CD4-positive, alpha-beta T cell treated with Interleukin-15 for 4 hours (primary cell): Measurements from ENCODE around the gene SLC7A6.

ENCODE experiments used
- DNase-seq: peaks from one replicate; pipeline ENCODE4 v3.0.0-alpha.2; 2020; ENCODE audit warnings: low spot score

Gene SLC7A6

DNA sequence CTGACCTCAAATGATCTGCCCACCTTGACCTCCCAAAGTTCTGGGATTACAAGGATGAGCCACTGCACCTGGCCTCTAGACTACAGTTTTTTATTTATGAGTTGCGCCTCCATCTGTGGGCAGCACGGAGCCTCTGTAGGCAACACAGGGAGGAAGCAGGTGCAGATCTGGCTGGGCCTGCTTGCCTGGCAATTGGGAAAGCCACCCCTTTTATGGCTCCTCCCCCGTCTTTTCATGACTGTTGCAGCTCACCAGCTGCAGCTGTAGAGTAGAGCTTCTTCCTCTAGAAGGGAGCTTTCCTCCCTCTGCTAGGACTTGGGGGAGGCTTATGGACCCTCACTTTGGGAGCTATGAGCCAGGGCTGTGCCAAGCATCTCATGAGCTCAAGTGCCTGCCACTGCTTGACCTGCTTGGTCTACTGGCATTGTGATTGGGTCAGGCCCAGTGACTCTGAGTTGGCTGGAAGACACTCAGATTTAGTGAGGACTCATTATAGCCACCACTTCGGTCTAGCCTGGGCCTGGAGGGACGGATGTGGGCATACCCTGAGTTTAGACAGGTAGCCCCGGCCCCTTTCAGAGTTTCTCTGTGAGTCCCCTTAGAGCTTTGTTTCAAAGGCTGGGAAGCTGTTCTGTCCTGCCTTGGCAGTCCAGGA is 6.9 kb upstream of the SLC7A6 start:
- DNase-seq, result no peak

DNA sequence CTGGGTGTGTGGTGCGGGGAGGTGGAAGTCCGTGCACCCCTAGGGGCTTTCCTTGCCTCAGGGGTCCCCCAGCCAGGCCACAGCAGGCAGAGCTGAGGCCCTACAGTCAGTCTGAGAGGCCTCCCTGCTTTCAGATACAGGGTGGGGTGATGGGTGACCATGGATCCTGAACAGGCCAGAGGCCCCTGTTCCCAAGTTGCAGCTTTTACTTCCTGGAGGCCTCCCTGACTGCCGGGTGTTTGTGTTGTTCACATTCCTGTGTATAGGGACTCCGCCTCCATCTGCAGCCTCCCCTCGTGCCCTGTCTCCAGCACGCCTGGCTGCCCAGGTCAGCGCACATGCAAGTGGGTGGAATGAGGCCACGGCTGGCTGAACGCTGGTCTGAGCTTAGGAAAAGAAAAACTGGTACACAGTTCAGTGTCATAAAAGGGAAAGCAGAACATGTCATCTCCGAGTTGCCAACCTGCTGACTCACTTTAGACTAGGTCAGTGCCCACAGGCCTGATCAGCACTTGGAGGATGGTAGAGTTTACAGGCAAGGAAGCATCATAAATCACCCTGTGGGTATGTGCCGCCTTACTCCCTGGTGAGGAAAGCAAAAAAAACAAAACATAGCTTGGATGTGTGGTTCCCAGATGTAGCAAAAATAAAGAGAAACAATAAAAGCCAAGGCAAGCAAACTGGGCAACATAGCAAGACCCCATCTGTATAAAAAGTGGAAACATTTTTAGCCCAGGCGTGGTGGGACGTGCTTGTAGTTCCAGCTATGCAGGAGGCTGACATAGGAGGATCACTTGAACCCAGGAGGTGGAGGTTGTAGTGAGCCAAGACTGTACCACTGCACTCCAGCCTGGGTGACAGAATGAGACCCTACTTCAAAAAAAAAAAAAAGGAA is 6.2 kb upstream of the SLC7A6 start:
- DNase-seq, result no peak

DNA sequence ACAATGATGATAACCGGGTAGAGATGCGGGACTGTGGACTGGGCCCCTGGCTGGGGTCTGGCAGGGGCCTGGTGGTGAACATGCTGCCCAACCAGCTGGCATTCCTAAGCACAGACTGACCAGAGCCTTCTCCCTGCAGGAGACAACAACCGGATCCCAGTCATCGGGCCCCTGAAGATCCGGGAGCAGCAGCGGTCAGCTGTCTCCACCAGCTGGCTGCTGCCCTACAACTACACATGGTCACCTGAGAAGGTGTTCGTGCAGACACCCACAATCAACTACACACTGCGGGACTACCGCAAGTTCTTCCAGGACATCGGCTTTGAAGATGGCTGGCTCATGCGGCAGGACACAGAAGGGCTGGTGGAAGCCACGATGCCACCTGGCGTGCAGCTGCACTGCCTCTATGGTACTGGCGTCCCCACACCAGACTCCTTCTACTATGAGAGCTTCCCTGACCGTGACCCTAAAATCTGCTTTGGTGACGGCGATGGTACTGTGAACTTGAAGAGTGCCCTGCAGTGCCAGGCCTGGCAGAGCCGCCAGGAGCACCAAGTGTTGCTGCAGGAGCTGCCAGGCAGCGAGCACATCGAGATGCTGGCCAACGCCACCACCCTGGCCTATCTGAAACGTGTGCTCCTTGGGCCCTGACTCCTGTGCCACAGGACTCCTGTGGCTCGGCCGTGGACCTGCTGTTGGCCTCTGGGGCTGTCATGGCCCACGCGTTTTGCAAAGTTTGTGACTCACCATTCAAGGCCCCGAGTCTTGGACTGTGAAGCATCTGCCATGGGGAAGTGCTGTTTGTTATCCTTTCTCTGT is 5.1 kb upstream of the SLC7A6 start:
- DNase-seq, result no peak

DNA sequence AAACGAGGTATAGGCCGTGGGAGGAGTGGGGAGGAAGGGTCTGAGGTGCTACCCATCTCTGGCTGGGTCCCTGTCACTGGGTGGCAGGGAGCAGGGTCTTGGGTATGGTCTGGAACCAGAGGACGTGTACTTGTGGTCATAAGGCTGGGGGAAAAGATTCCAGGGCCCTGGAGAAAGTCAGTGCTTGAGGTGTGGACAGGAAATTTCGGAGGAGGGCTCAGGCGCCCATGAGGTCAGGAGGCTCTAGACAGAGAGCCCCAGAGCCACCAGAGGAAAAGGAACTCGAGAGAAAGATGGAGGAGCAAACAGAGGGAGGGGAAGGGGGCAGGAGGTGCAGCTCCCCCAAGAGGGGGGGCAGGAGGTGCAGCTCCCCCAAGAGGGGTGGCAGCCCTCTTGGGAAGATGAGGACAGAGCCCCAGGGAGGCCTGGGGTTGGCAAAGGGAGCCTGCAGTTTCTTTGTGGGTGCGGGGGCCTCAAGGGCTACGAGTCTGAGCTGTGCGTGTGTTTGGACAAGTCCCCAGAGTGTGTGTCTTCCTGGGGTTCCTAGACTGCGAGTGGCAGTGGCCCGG is 683 bp upstream of the SLC7A6 start:
- no peak for DNase-seq

DNA sequence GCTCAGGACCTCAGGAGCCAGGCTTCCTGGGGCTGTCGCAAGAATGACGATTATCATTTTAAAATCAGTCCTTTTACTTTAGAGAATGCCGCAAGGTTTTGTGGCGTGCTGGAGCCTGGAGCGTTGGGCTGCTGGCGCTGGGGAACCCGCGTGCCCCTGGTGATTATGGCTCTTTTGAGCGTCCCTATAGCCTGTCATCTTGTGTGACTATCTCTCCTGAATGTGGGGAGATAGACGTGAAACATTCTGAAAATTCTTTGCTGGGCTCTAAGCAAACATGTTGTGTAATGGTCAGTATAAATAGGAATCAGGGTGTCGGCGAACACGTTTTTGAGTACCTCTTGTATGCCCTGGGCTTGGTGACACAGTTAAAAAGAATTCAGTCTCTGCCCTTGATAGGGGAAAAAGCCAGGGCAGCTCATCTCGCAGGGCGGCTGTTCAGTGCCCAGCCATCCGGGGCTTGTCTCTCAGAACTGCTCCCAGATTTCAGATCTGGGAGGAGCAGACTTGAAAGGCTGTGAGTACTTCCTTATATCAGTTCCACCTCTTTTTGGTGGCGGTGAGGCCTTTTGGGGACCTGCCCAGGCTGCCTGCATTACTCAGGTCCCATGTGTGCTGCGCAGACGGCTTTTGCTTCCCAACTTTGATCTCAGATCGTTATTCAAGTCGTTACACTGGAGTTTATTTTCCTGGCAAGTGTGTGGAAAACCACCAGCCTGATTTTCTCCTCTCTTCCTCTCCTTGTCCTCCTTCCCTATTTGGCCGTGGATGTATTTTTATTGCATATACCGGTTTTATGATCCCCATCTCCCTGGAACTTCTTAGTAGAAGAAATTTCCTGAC is 973 bp downstream of the SLC7A6 start:
- peak; percentile 45 for DNase-seq

DNA sequence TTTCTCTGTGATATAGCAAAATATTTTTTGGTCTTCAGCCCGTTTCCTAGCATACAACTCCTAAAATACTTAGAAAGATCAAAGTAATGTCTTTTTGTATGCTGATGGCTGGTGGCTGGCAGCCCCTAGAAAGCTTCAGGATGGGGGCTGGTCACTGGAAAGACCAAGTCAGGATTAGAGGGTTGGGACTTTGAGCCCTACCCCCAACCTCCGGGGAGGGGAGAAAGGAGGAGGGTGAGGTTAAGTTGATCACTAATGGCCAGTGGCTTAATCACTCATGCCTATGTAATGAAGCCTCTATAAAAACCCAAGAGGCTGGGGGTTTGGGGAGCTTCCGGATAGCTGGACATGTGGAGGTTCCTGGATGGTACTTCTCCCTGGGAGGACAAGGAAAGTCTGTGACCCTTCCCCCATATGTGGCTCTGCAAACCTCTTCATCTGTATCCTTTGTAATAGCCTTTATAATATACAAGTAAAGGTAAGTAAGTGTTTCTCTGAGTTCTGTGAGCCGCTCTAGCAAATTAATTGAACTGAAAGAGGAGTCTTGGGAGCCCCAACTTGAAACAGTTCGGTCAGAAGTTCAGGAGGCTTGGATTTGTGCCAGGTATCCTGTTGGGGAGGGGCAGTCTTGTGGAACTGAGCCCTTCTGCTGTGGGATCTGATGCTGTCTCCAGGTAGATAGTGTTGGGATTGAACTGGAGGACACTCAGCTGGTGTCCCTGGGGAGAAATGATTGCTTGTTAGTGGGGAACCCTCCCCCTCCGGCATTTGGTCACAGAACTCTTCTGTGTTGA is 3.5 kb downstream of the SLC7A6 start:
- DNase-seq, result no peak

DNA sequence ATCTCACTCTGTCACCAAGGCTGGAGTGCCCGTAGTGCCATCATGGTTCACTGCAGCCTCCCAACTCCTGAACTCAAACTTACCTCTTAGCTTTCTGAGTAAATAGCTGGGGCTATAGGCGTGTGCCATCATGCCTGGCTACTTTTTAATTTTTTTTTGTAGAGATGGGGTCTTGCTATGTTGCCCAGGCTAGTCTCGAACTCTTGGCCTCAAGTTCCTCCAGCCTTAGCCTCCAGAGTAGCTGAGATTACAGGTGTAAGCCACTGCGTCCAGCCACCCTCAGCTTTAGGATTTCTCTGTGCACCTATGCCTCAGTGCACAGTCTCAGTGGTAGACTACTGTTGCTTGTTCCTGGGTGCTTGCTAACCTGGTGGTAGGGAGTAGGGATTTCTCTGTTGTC is 5.5 kb downstream of the SLC7A6 start:
- no peak for DNase-seq

DNA sequence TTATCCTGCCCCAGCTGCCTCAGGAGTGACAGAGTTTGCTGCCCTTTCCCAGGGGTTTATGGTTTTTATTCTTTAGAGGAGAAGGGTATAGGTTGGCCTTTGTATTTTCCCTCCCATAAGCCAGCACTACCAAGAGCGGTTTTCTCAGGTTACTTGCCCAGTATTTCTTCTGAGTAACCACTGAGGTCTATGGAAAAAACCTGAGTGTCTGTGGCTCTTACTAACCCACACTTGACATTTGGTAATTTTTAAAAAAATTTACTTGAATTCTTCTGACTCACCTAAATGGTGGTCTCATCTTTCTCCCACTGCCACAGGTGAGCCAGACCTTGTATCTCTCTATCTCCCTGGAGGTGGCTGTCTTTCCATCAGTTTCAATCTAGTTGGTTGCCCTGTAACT is 6.0 kb downstream of the SLC7A6 start:
- peak; percentile 55 for DNase-seq

DNA sequence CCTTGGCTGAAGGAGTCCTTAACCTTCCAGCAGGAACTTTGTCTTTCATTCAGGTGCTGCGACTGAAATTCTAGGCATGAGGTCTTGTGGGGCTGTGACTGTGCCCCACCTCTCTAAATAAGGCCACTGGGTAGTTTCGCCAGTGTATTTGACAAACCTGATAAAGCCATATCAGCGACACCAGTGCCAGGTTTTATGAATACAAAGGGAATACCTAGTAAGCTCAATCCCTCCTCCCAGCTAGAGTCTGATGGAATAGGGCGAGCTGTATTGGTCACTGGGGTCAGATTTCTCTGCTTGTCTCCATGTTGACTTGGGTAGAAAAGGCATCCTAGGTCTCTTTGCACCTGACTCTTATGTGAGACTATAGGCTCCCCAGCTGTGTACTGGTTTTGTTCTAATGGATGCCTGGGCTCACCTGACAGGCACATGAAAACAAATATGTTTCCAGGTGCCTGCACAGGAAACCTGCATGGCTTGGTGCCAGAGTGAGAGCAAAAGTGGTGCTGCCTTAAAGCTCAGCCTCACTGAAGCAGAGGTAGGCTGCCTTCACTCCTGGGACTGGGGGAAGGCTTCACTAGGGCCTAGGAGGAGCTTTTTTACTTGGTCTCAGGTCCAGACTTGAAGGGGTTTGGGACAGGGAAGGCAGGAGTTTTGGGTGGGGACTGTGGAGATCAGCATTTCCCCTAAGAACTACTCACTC is 8.3 kb downstream of the SLC7A6 start:
- peak; percentile 57 for DNase-seq

DNA sequence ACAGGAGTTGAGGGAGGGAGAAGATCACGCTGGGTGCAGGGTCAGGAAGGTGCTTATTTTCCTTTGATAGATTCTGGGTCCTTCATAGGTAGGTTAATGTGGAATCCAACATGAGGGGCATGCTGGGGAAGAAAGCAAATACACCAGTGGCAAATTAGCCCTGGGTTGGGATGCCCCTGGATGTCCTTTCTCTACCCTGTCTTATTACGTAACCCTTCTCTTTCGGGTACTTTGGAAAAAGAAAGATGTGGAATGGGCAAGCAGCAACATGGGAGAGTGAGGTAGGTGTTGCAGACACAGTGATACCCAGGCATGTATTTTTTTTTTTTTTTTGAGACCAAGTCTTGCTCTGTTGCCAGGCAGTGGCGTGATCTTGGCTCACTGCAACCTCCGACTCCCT is 9.1 kb downstream of the SLC7A6 start:
- DNase-seq, result no peak

DNA sequence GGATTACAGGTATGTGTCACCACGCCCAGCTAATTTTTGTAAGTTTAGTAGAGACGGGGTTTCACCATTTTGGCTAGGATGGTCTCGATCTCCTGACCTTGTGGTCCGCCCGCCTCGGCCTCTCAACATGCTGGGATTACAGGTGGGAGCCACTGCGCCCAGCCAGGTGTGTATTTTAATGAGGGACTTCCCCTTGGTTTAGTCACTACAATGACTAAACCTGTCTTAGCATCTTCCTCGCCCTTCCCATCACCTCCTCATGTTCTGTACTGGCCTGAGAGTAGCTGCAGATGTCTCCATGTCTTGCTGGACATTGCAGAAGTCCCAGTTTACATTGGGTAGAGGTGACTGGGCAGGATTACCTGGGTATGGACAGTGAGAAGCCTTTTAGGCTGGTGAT is 9.6 kb downstream of the SLC7A6 start:
- no peak for DNase-seq

DNA sequence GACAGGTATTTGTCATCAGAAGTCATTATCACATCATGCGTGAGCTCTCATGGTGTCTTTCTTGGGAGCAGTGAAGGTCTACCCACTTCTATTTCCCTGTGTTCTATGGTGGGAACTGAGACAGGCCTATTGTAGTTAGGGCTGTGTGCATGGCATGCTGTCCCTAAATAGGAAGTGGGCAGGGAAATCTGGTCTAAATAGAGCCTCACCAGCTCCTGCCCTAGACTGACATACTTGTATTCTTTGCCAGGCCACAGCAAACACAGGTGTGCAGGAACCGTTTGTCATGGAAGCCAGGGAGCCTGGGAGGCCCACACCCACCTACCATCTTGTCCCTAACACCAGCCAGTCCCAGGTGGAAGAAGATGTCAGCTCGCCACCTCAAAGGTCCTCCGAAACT is 10.1 kb downstream of the SLC7A6 start:
- DNase-seq, result no peak

DNA sequence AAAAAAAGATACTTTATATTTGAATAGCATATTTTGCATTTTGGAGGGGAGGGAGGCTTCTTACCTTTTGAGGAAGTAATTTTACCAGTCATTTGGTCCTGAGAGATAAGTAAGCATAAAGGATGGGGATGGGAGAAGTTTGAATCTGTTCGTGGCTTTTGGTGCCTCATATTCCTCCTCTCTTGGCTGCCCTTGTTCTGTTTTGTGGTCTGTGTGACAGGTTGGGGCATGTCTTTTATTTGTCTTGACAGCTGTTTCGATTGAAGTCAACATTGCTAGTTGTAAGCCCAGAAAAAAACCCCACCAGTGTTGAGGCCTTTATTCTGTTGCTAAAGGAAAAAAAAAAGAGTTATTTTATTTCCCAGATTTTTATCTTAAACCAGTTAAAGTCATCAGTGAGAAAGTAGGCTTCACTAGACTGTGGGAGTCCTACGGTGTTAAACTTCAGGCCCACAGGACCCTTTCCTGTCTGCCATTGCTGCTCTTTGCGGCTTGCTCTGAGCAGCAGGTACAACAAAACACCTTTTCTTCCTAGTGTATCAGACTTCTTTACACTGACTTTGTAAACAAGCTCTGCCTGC is 11.4 kb downstream of the SLC7A6 start:
- peak; percentile 66 for DNase-seq

DNA sequence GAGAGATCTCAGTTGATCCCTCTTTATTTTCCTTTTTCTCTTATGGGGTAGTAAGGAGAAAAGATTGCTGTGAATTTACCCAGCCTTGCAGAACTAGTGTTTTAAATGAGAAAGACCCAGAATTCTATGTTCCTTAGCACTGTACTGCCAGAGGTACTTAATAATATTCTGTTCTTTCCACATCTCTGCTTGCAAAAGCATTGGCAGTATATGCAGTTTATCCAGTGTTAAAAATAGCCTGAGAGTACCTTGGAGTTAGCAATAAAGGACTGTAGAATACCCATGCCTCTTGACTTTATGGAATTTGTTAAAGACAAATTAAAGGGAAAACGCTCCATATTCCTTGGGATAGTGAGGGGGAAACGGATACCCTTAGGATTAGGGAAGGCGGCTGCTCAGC is 11.9 kb downstream of the SLC7A6 start:
- no peak for DNase-seq

DNA sequence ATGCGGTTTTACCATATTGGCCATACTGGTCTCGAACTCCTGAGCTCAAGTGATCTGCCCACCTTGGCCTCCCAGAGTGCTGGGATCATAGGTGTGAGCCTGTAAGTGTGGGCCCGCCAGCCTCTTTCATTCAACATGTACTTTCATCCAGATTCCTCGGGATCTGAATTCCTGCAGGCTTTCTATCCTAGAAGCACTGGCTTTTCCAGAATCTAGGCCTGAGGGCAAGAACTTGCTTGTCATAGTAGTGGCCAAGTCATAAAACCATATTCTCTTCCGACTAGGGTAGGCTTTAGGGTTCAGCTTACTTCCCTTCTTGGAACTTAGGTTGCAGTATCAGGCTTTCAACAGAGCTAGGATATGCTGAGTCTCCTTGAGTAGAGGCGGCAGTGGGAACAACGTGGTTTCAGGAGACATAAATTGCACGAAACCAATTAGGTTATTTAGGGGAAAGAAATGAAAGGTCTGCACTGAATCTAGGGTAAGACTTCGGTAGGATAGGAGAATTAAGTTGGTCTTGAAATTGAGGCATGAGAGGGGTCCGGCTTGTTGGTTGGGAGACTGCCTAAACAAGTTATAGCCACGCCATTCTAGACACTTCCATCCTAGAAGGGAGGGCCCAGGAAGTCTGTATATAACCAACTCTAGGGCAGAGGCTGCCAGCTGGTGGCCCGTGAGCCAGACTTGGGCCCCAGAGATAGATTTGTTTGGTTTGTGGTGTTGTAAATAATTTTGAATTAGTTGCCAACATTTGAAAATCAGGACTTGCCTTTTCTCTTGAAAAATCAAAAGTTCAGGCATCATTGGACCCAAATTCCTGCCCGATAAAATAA is 15.6 kb downstream of the SLC7A6 start:
- DNase-seq, result no peak

DNA sequence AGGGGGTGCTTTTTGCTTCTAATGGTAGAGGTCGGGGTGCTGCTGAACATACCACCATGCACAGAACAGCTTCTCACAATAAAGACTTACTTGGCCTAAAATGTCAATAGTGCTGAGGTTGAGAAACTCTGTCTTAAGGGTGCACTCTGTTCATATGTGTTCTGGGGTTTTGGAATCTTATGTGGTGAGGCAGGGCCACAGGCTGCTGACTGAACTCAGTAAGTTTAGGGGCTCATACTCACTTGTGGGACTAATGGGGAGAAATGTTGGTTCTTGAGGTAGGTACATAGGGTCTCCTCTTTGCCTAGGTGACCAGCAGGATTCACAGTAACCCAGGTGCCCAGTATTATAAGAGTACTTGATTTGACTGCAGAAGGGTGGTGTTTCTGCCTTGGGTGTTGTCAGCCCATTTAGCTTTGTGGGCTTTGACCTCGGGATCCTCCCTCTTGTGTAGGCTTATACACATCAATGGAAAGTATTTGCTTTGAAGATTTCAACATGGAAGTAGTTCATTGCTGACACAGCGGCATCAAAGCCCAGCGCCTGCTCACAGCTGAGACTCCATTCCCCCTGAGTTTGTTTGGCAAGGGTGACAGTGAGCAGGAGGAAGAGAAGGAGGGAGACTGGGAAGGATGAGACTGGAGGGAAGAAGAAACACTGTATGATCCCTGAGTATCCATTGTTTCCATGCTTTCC is 17.2 kb downstream of the SLC7A6 start:
- DNase-seq, result no peak

DNA sequence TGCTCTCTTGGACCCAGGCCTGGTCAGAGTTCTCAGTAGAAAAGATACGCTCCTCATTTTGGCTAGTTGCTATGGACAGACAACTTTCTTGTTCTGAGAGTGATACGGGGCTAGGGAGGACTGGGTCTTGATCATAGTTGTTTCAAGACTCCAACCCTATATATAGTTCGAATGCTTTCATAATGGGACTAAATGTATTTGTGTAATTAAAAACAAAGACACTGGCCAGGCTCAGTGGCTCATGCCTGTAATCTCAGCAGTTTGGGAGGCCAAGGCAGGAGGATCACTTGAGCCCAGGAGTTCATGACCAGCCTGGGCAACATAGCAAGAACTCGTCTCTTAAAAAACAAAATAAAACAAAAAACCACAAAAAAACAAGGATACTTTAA is 17.7 kb downstream of the SLC7A6 start:
- DNase-seq, result no peak

DNA sequence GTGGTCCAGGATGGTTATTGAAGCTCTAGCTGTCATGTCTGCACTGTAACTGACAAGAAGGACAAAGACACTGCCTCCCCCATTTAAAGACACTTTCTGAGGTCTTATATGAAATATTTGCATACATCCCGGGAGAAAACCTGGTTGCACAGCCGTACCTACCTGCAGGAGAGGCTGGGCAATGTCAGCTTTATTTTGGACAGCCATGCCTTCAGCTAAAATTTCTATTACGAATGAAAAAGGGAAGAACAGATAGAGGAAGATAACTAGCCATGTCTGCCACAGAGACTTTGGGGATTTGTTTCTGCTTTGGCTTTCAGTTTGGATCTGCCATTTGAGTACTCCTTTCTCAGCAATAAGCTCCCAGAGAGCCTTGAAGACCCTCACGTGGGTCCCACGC is 19.0 kb downstream of the SLC7A6 start:
- DNase-seq, result no peak
